Transverse colon (tissue), 4 donors: ENCODE measurements around the gene ABHD16B.

Source experiments
- CTCF ChIP-seq, 5 experiments: fragments of 200-600 bp in 3 of 5; fragments of 450-650 bp in 2 of 5; sonication (generic) in 3 of 5; IDR thresholded peaks; 1 replicate in 2 of 5; 2 replicates in 3 of 5; pipeline ENCODE4 v1.5.1; 2016 to 2017; ENCODE audit warnings: antibody characterized with exemption in 5 of 5, inconsistent platforms in 3 of 5, mild to moderate bottlenecking in 2 of 5, moderate library complexity in 1 of 5
- POLR2A ChIP-seq: fragments of 450-650 bp; IDR thresholded peaks from one replicate; pipeline ENCODE4 v1.6.1; 2016; ENCODE audit warnings: antibody characterized with exemption, mild to moderate bottlenecking, moderate library complexity
- POLR2AphosphoS5 ChIP-seq, 3 donors: sonication (generic); formaldehyde crosslinking; IDR thresholded peaks; one replicate each; pipeline ENCODE4 v1.6.1; 2016; ENCODE audit warnings: antibody characterized with exemption in 3 of 3

GRCh38 chr20:63878899-63879663, 17.8 kb downstream of the ABHD16B start:
- TF ChIP-seq CTCF (IDR thresholded peaks at IDR 0.05) (no peak), POLR2A (no peak), POLR2AphosphoS5 (IDR thresholded peaks at IDR 0.05) (no peak)
